Suprapubic skin (tissue), 4 donors: Measurements from ENCODE around the gene RIC3.

ENCODE experiments used
- CTCF ChIP-seq, 2 donors: fragments of 200-600 bp in 1 of 2; fragments of 450-650 bp in 1 of 2; sonication (generic) in 1 of 2; IDR thresholded peaks; one replicate each; pipeline ENCODE4 v1.5.1; 2016 to 2019; ENCODE audit warnings: antibody characterized with exemption in 2 of 2, mild to moderate bottlenecking in 1 of 2, moderate library complexity in 1 of 2
- EP300 ChIP-seq: sonication (generic); formaldehyde crosslinking; IDR thresholded peaks from one replicate; pipeline ENCODE4 v1.6.1; 2017; ENCODE audit warnings: antibody characterized with exemption
- POLR2A ChIP-seq, 2 donors: fragments of 450-650 bp; IDR thresholded peaks; one replicate each; pipeline ENCODE4 v1.6.1; 2017; ENCODE audit warnings: antibody characterized with exemption in 2 of 2, mild to moderate bottlenecking in 2 of 2, moderate library complexity in 2 of 2
- POLR2AphosphoS5 ChIP-seq, 3 donors: sonication (generic); formaldehyde crosslinking; IDR thresholded peaks; one replicate each; pipeline ENCODE4 v1.6.1; 2017; ENCODE audit warnings: antibody characterized with exemption in 3 of 3

GRCh38 chr11:8178297-8178696 is 9.5 kb upstream of the RIC3 start:
- TF ChIP-seq CTCF (IDR thresholded peaks at IDR 0.05), result no peak
- no peak for TF ChIP-seq POLR2A (IDR thresholded peaks at IDR 0.05)
- no peak for TF ChIP-seq EP300
- TF ChIP-seq POLR2AphosphoS5 (IDR thresholded peaks at IDR 0.05), result no peak
